Upper lobe of left lung (tissue), 6 donors: ENCODE data around the gene PGLYRP1. TPM values are rescaled to one million over a fixed set of nuclear protein-coding genes. Genes with fewer than 3 reads are reported as not detected.

Source experiments
- ATAC-seq, 2 donors: fragments of 200-7000 bp; cut with Tn5 transposase; one replicate each; pipeline ENCODE4 v1.9.1; 2022; ENCODE audit warnings: mild to moderate bottlenecking in 2 of 2, moderate library complexity in 2 of 2; ENCODE audit not compliant: low FRiP score in 2 of 2
- DNase-seq, 2 donors: peaks; one replicate each; pipeline ENCODE4 v3.0.0-alpha.2; 2019 to 2020
- H3K27ac ChIP-seq, 4 donors: fragments of 200-600 bp; sonication (generic); one replicate each; pipeline ENCODE4 v1.5.1; 2016 to 2019
- H3K27me3 ChIP-seq, 4 donors: fragments of 200-600 bp; sonication (generic); one replicate each; pipeline ENCODE4 v1.5.1; 2017 to 2019
- H3K36me3 ChIP-seq, 4 donors: fragments of 200-600 bp; sonication (generic); one replicate each; pipeline ENCODE4 v1.5.1; 2016 to 2019
- H3K4me1 ChIP-seq, 4 donors: fragments of 200-600 bp; sonication (generic); one replicate each; pipeline ENCODE4 v1.5.1; 2018 to 2019
- H3K4me3 ChIP-seq, 4 donors: fragments of 200-600 bp; sonication (generic); one replicate each; pipeline ENCODE4 v1.5.1; 2017 to 2019; ENCODE audit warnings: mild to moderate bottlenecking in 2 of 4, moderate library complexity in 1 of 4
- H3K9me3 ChIP-seq, 4 donors: fragments of 200-600 bp; sonication (generic); one replicate each; pipeline ENCODE4 v1.5.1; 2018 to 2019
- CTCF ChIP-seq, 6 experiments: fragments of 450-650 bp in 4 of 6; fragments of 200-600 bp in 2 of 6; sonication (generic) in 2 of 6; IDR thresholded peaks; one replicate each; pipeline ENCODE4 v1.5.1; 2016 to 2019; ENCODE audit warnings: antibody characterized with exemption in 6 of 6
- EP300 ChIP-seq, 4 donors: sonication (generic); formaldehyde crosslinking; IDR thresholded peaks; one replicate each; pipeline ENCODE4 v1.5.1; 2017; ENCODE audit warnings: antibody characterized with exemption in 4 of 4, control low read depth in 2 of 4
- POLR2A ChIP-seq, 4 donors: fragments of 450-650 bp; IDR thresholded peaks; one replicate each; pipeline ENCODE4 v1.5.1; 2016 to 2017; ENCODE audit warnings: antibody characterized with exemption in 4 of 4, mild to moderate bottlenecking in 2 of 4
- POLR2AphosphoS5 ChIP-seq, 2 donors: sonication (generic); formaldehyde crosslinking; IDR thresholded peaks; one replicate each; pipeline ENCODE4 v1.5.1; 2017; ENCODE audit warnings: antibody characterized with exemption in 2 of 2
- WGBS, 2 donors: methylation state at CpG; one replicate each; pipeline ENCODE4 v1.1.5; 2017 to 2018; 5-methylcytosine and 5-hydroxymethylcytosine counted together
- total RNA-seq, 6 donors: library from RNA; depleted of rRNA in 4 of 6; stranded (reverse); fragments of >200 nt in 4 of 6; gene quantifications; one replicate each; pipeline versions ENCODE4 v1.1.0 to v1.2.1, GENCODE V29; 2016 to 2021
- donor health status: DM: no; HTN: no; CAD: no; lungs with moderate emphysema.
- donor health status: DM: no; HTN: yes; CAD: no; lungs with severe emphysema.

The PGLYRP1 gene
- total RNA-seq, 6 donors from 2014 or later, result 2.1 to 4.3 (median 3.3) TPM; not detected in 2

DNA sequence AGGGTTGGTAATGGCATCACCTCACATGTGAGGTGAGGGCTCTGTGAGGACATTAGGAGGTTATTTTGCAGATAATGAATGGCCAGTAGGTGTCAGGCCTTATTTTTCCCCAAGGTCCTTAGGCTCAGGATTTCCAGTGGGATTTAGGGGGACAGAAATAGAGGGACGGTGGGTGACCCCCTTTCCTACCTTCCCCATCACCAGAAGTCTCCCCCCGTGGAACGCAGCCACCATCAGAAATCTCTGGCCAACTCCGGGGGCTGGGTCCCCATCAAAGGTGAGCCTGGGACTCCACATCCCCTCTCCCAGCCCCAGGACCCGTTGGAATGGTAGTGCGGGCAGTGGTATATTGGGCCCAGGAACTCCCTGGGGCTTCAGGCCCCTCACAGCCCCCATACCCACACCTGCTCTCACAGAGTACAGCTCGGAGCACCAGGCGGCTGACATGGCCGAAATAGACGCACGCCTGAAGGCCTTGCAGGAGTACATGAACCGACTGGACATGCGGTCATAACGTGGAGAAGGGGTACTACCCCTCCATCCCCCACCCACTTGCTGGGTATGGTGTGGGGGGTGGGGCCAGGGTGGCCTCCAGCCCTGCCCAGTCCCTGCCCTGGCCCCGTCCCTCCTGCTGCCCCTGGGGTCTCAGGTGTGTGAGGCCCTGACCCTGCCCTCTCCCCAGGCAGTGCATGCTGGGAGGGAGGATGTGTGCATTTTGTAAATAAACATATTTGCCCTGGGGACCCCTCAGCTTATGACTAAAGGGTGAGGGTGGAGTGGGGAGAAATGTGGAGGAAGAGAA is 4.8 kb downstream of the PGLYRP1 start:
- WGBS, 2 donors, result 93 to 96% methylated on average over 4 to 15 of the region's 15 CpGs

GRCh38 chr19:46017095-46017429 is 5.8 kb downstream of the PGLYRP1 start:
- H3K36me3 ChIP-seq, result no peaks in the 10 kb centered on the region
- peaks cover 18 to 27% (median 22%) of the 10 kb centered on the region in 4 donors for H3K4me1 ChIP-seq
- no peak for DNase-seq
- peak overlapping the region in 2 of 4 donors; percentile 65 to 67 for H3K4me3 ChIP-seq
- TF ChIP-seq POLR2A (IDR thresholded peaks at IDR 0.05) (no peak), CTCF (IDR thresholded peaks at IDR 0.05) (peak in 1 of 6 experiments; percentile 15)
- peak overlapping the region in 1 of 4 donors; percentile 84 for H3K27ac ChIP-seq
- 41 to 100% methylated on average over 1 to 7 of the region's 7 CpGs for WGBS, 2 donors
- H3K27me3 ChIP-seq, result peaks cover 0 to 5% (median 2%) of the 10 kb centered on the region in 4 donors
- no peak for ATAC-seq
- no peaks in the 10 kb centered on the region for H3K9me3 ChIP-seq

More for the DNA sequence above, 4.8 kb downstream of the PGLYRP1 start:
- Histone ChIP-seq H3K4me1 (peaks cover 18 to 27% (median 22%) of the 10 kb centered on the region in 4 donors), H3K9me3 (no peaks in the 10 kb centered on the region), H3K27ac (no peak overlapping the region), H3K4me3 (no peak overlapping the region), H3K27me3 (peaks cover 0 to 12% (median 4%) of the 10 kb centered on the region in 4 donors), H3K36me3 (no peaks in the 10 kb centered on the region)
- no peak for TF ChIP-seq EP300 (IDR thresholded peaks at IDR 0.05)
- no peak for TF ChIP-seq CTCF (IDR thresholded peaks at IDR 0.05)
- no peak for TF ChIP-seq POLR2AphosphoS5 (IDR thresholded peaks at IDR 0.05)
- TF ChIP-seq POLR2A (IDR thresholded peaks at IDR 0.05), result no peak
- ATAC-seq (no peak), DNase-seq (no peak)

- ATAC-seq, result peak; percentile 84 to 92
- H3K27ac ChIP-seq, result peak overlapping the region in 3 of 4 donors; percentile 33 to 84 (median 45)
- WGBS, 2 donors, result 1 to 2% methylated on average over 19 to 32 of the region's 48 CpGs
- peak overlapping the region; percentile 53 to 67 (median 64) for H3K4me3 ChIP-seq
- peak; percentile 88 to 93 for DNase-seq
- no peaks in the 10 kb centered on the region for H3K36me3 ChIP-seq
- no peaks in the 10 kb centered on the region for H3K9me3 ChIP-seq
- TF ChIP-seq EP300 (IDR thresholded peaks at IDR 0.05) (no peak), POLR2A (IDR thresholded peaks at IDR 0.05) (no peak), CTCF (IDR thresholded peaks at IDR 0.05) (peak; percentile 37 to 91 (median 64)), POLR2AphosphoS5 (IDR thresholded peaks at IDR 0.05) (no peak)
- H3K4me1 ChIP-seq, result peaks cover 18 to 27% (median 22%) of the 10 kb centered on the region in 4 donors
- H3K27me3 ChIP-seq, result peaks cover 0 to 5% (median 2%) of the 10 kb centered on the region in 4 donors
Measured at GRCh38 chr19:46016426-46017094, 6.3 kb downstream of the PGLYRP1 start.

- ATAC-seq (peak in 1 of 2 donors; percentile 40), DNase-seq (peak in 1 of 2 donors; percentile 85)
- 5 to 8% methylated on average over 18 to 40 of the region's 63 CpGs for WGBS, 2 donors
Measured at GRCh38 chr19:46015687-46016425, 7.0 kb downstream of the PGLYRP1 start.

More at GRCh38 chr19:46015687-46016425, 7.0 kb downstream of the PGLYRP1 start:
- Histone ChIP-seq H3K9me3 (no peaks in the 10 kb centered on the region), H3K4me1 (peaks cover 18 to 27% (median 22%) of the 10 kb centered on the region in 4 donors), H3K27ac (peak overlapping the region in 2 of 4 donors; percentile 45 to 84), H3K4me3 (peak overlapping the region; percentile 53 to 67 (median 64)), H3K36me3 (no peaks in the 10 kb centered on the region), H3K27me3 (peaks cover 0 to 5% (median 2%) of the 10 kb centered on the region in 4 donors)
- TF ChIP-seq POLR2AphosphoS5 (IDR thresholded peaks at IDR 0.05) (no peak), EP300 (IDR thresholded peaks at IDR 0.05) (no peak), CTCF (IDR thresholded peaks at IDR 0.05) (no peak), POLR2A (IDR thresholded peaks at IDR 0.05) (no peak)
